PC-9 (cell line): ENCODE results near the gene RIPK4.

Experiments
- CTCF ChIP-seq: fragments of 200-600 bp; sonication (generic); conservative IDR thresholded peaks from 2 replicates; pipeline ENCODE4 v1.6.1; 2017; ENCODE audit warnings: mixed run types, antibody characterized with exemption, mild to moderate bottlenecking, moderate library complexity
- EZH2 ChIP-seq: fragments of 200-600 bp; sonication (generic); IDR thresholded peaks from 2 replicates; pipeline ENCODE4 v1.8.0; 2017; ENCODE audit warnings: antibody characterized with exemption, low read depth

GRCh38 chr21:41754479-41754891 lies 12.4 kb downstream of the RIPK4 start:
- TF ChIP-seq EZH2 = no peak
- TF ChIP-seq CTCF = no peak
